Erythroblast (primary cell): ENCODE measurements around the gene CHST10.
"Not testable (repeated sequence)": the region's sequence is repeated elsewhere in the genome, so short reads cannot be mapped to it uniquely, and the experiment has no call there.

Experiments used
- GATA1 ChIP-seq: IDR thresholded peaks from 2 replicates; pipeline ENCODE4 v1.6.1; 2011; ENCODE audit warnings: low read depth, mild to moderate bottlenecking, control low read depth, low read length, moderate library complexity
- POLR2A ChIP-seq: IDR thresholded peaks from 2 replicates; pipeline ENCODE4 v1.6.1; 2011; ENCODE audit warnings: mild to moderate bottlenecking, low read length

DNA sequence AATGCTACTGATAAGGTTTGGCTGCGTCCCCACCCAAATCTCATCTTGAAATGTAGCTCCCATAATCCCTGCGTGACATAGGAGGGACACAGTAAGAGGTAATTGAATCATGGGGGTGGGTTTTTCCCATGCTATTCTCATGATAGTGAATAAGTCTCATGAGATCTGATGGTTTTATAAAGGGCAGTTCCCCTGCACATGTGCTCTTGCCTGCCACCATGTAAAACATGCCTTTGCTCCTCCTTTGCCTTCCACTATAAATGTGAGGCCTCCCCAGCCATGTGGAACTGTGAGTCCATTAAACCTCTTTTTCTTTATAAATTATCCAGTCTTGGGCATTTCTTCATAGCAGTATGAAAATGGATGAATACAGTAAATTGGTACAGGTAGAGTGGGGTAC lies 75.0 kb downstream of the CHST10 start:
- not testable (repeated sequence) for TF ChIP-seq POLR2A, GATA1
